Lung (tissue), 12 donors: Measurements from ENCODE around the gene SOX9. TPM values are rescaled to one million over a fixed set of nuclear protein-coding genes. Genes with fewer than 3 reads are reported as not detected.

Experiments
- ATAC-seq: fragments of 200-7000 bp; cut with Tn5 transposase; one replicate; pipeline ENCODE4 v1.9.1; 2020; ENCODE audit warnings: moderate number of reproducible peaks; ENCODE audit not compliant: insufficient read depth, low FRiP score
- DNase-seq, 3 donors: peaks; one replicate each; pipeline ENCODE4 v3.0.0-alpha.2; 2013 to 2017
- H3K27ac ChIP-seq, 2 donors: one replicate each; pipeline ENCODE4 v1.5.1; 2013; ENCODE audit warnings: mild to moderate bottlenecking in 2 of 2, moderate library complexity in 2 of 2, control low read depth in 1 of 2, inconsistent platforms in 1 of 2, low read depth in 1 of 2, low read length in 1 of 2
- H3K27me3 ChIP-seq, 3 donors: one replicate each; pipeline ENCODE4 v1.5.1; 2013; ENCODE audit warnings: low read length in 2 of 3; ENCODE audit not compliant: control insufficient read depth in 3 of 3, insufficient read depth in 3 of 3
- H3K36me3 ChIP-seq, 4 donors: one replicate each; pipeline ENCODE4 v1.5.1; 2013; ENCODE audit warnings: low read length in 4 of 4, mild to moderate bottlenecking in 1 of 4, moderate library complexity in 1 of 4; ENCODE audit not compliant: control insufficient read depth in 4 of 4, insufficient read depth in 4 of 4
- H3K4me1 ChIP-seq, 5 donors: one replicate each; pipeline ENCODE4 v1.5.1; 2013; ENCODE audit warnings: low read length in 5 of 5, mild to moderate bottlenecking in 2 of 5, moderate library complexity in 1 of 5; ENCODE audit not compliant: control insufficient read depth in 5 of 5, insufficient read depth in 5 of 5
- H3K4me3 ChIP-seq: one replicate; pipeline ENCODE4 v1.5.1; 2013; ENCODE audit warnings: mild to moderate bottlenecking, control low read depth, moderate library complexity
- H3K9ac ChIP-seq, 2 donors: one replicate each; pipeline ENCODE4 v1.5.1; 2013; ENCODE audit warnings: low read length in 2 of 2, control low read depth in 1 of 2; ENCODE audit not compliant: insufficient read depth in 1 of 2
- H3K9me3 ChIP-seq, 4 donors: one replicate each; pipeline ENCODE4 v1.5.1; 2013; ENCODE audit warnings: low read length in 3 of 4, mild to moderate bottlenecking in 1 of 4, moderate library complexity in 1 of 4; ENCODE audit not compliant: control insufficient read depth in 4 of 4, insufficient read depth in 3 of 4
- CTCF ChIP-seq: IDR thresholded peaks from 2 replicates; pipeline ENCODE4 v1.5.1; 2012; ENCODE audit warnings: mild to moderate bottlenecking; ENCODE audit errors: control extremely low read depth, extremely low read depth
- WGBS, 2 donors: extraction: QIAGEN DNeasy Blood & Tissue Kit; methylation state at CpG; one replicate each; pipeline ENCODE4 v1.1.7; 2013; 5-methylcytosine and 5-hydroxymethylcytosine counted together
- polyA plus RNA-seq, 2 donors: library from polyadenylated mRNA; stranded (reverse); fragments of 200-250 nt; gene quantifications; one replicate each; pipeline ENCODE4 v1.2.1, GENCODE V29; 2013
- total RNA-seq, 2 donors: library from RNA; depleted of rRNA in 1 of 2; stranded (reverse); fragments of >200 nt in 1 of 2; gene quantifications; one replicate each; pipeline ENCODE4 v1.2.1, GENCODE V29; 2014 to 2021
- donor health status: control.
- donor health status: control.
- donor health status: Bipolar disorder and iron deficiency.
- donor health status: healthy.
- donor health status: DM: yes; HTN: yes; CAD: no.

The SOX9 gene
- total and polyA plus RNA-seq, 4 donors = 2.3 to 19.2 (median 3.8) TPM

- TF ChIP-seq CTCF = no peak
- WGBS, 2 donors = 5 to 8% methylated on average over 58 of the region's 58 CpGs
- DNase-seq (peak; percentile 49 to 58 (median 52)), ATAC-seq (no peak)
- peaks cover 0 to 3% (median 0%) of the 10 kb centered on the region in 4 donors for H3K9me3 ChIP-seq
- no peak overlapping the region for H3K27ac ChIP-seq
- no peak overlapping the region for H3K4me3 ChIP-seq
- peaks cover 0 to 37% (median 7%) of the 10 kb centered on the region in 5 donors for H3K4me1 ChIP-seq
- H3K9ac ChIP-seq = peak overlapping the region in 1 of 2 donors; percentile 36
- no peaks in the 10 kb centered on the region for H3K36me3 ChIP-seq
- H3K27me3 ChIP-seq = peaks cover 13 to 53% (median 37%) of the 10 kb centered on the region in 3 donors
These were observed 3.9 kb upstream of the SOX9 start for GRCh38 chr17:72116661-72117521.

GRCh38 chr17:72117535-72118334 lies 3.1 kb upstream of the SOX9 start:
- TF ChIP-seq CTCF = no peak
- H3K36me3 ChIP-seq = peaks cover 0 to under 1% (median 0%) of the 10 kb centered on the region in 4 donors
- H3K4me1 ChIP-seq = peaks cover 0 to 37% (median 7%) of the 10 kb centered on the region in 5 donors
- 3% methylated on average over 50 to 51 of the region's 51 CpGs for WGBS, 2 donors
- ATAC-seq (no peak), DNase-seq (peak; percentile 35 to 59 (median 52))
- peaks cover 0 to 3% (median 0%) of the 10 kb centered on the region in 4 donors for H3K9me3 ChIP-seq
- peak overlapping the region in 1 of 2 donors; percentile 58 for H3K9ac ChIP-seq
- H3K27ac ChIP-seq = no peak overlapping the region
- H3K27me3 ChIP-seq = peaks cover 13 to 50% (median 39%) of the 10 kb centered on the region in 3 donors
- no peak overlapping the region for H3K4me3 ChIP-seq

- Histone ChIP-seq H3K36me3 (peaks cover 0 to 3% (median 0%) of the 10 kb centered on the region in 4 donors), H3K9me3 (peaks cover 0 to 3% (median 0%) of the 10 kb centered on the region in 4 donors), H3K9ac (no peak overlapping the region), H3K4me3 (no peak overlapping the region), H3K27ac (no peak overlapping the region), H3K4me1 (peaks cover 0 to 45% (median 7%) of the 10 kb centered on the region in 5 donors), H3K27me3 (peaks cover 13 to 52% (median 40%) of the 10 kb centered on the region in 3 donors)
- ATAC-seq (no peak), DNase-seq (peak; percentile 91 to 96 (median 95))
- TF ChIP-seq CTCF = peak; percentile 44
- WGBS, 2 donors = 4% methylated on average over 24 of the region's 24 CpGs
These were observed 2.3 kb upstream of the SOX9 start for GRCh38 chr17:72118335-72119076.
